ENCODE measurements around the gene GP2. TPM values are rescaled to one million over a fixed set of nuclear protein-coding genes. Genes with fewer than 3 reads are reported as not detected.
"Not testable (repeated sequence)": the region's sequence is repeated elsewhere in the genome, so short reads cannot be mapped to it uniquely, and the experiment has no call there.

The GP2 gene
- total and polyA plus RNA-seq, 9 donors: 0.05 to 0.19 (median 0.08) TPM; not detected in 5

DNA sequence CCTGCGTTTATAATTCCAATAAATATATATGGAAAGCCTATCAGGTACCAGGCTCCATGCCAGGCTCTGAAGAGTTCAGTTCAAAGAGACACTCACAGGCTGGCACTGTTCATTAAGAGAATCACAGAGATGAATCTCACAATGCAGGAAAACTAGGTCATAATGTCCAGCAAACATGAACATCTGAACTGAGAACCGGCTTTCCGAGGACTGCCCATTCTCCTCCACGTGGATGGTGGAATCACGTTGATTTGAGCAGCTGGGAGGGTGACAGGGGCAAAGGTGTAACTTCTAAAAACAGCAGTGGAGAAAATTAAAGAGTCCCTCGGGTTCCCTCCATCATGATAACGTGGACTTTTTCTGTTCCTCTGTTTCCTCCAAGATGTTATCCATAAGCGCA, 10.2 kb downstream of the GP2 start:
- 37% methylated on average over 6 of the region's 8 CpGs for WGBS (ENCODE audit: insufficient coverage)

DNA sequence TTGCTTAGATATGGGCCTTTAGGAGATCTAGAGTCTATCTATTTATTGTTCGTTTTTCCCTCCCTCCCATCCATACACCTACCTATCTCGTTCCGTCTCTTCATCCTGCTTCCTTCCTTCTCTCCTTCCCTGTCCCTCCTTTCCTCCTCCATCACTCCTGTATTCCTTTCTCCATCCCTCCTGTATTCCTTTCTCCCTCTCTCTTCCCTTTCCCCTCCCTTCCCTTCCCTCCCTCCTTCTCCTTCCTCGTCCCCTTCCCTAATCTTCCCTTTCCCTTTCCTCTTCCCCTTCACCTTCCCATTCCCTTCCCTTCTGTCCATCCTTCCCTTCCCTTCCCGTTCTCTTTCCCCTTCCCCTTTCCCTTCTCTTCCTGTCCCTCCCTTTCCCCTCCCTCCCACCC, 10.6 kb downstream of the GP2 start:
- DNase-seq: no peak
- Histone ChIP-seq H3K4me3 (ENCODE audit: low read length) (no peak overlapping the region), H3K36me3 (ENCODE audit: control insufficient read depth, insufficient read depth, low read length) (no peaks in the 10 kb centered on the region), H3K4me1 (ENCODE audit: control insufficient read depth, insufficient read depth, low read length) (no peaks in the 10 kb centered on the region), H3K27ac (ENCODE audit: low read length) (no peak overlapping the region), H3K27me3 (ENCODE audit: control insufficient read depth, insufficient read depth, low read length) (no peaks in the 10 kb centered on the region), H3K9me3 (replicated peaks; ENCODE audit: control insufficient read depth, low read depth, low read length) (no peaks in the 10 kb centered on the region)
- 69% methylated on average over 4 of the region's 5 CpGs for WGBS (ENCODE audit: insufficient coverage)

More for the DNA sequence above, 10.2 kb downstream of the GP2 start:
- H3K27ac ChIP-seq (ENCODE audit: low read length): no peak overlapping the region
- DNase-seq: no peak
- H3K4me1 ChIP-seq (ENCODE audit: control insufficient read depth, insufficient read depth, low read length): no peaks in the 10 kb centered on the region
- H3K27me3 ChIP-seq (ENCODE audit: control insufficient read depth, insufficient read depth, low read length): no peaks in the 10 kb centered on the region
- no peaks in the 10 kb centered on the region for H3K36me3 ChIP-seq (ENCODE audit: control insufficient read depth, insufficient read depth, low read length)
- no peak overlapping the region for H3K4me3 ChIP-seq (ENCODE audit: low read length)
- no peaks in the 10 kb centered on the region for H3K9me3 ChIP-seq (replicated peaks; ENCODE audit: control insufficient read depth, low read depth, low read length)

- H3K9me3 ChIP-seq (replicated peaks; ENCODE audit: control insufficient read depth, low read depth, low read length): no peaks in the 10 kb centered on the region
- no peaks in the 10 kb centered on the region for H3K36me3 ChIP-seq (ENCODE audit: control insufficient read depth, insufficient read depth, low read length)
- H3K4me1 ChIP-seq (ENCODE audit: control insufficient read depth, insufficient read depth, low read length): no peaks in the 10 kb centered on the region
- no peaks in the 10 kb centered on the region for H3K27me3 ChIP-seq (ENCODE audit: control insufficient read depth, insufficient read depth, low read length)
- no peak overlapping the region for H3K4me3 ChIP-seq (ENCODE audit: low read length)
- no peak for DNase-seq
- no CpG with 5 or more reads among the region's 6 CpGs for WGBS (ENCODE audit: insufficient coverage)
- H3K27ac ChIP-seq (ENCODE audit: low read length): no peak overlapping the region
Observed at GRCh38 chr16:20315764-20316163, 11.5 kb downstream of the GP2 start.

DNA sequence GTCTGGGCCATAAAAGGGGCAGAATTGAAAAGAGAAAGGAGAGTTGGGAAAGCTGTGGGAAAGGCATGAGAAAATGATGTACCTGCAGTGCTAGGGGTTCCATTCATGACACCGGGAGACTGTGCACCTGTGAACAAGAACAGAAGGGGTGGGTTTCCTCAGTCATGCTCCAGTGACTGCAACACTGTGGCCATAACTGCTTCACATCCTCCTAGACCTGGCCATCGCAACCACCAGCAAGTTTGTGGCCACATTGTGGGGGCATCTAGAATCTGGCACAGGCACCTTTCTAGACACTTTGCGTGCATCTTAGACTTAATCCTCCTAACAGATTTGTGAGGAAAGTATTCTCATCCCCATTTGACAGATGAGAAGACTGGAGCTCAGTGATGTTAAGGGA, 12.7 kb downstream of the GP2 start:
- no peak for DNase-seq
- 100% methylated on average over 1 of the region's 3 CpGs for WGBS (ENCODE audit: insufficient coverage)
- Histone ChIP-seq H3K27me3 (ENCODE audit: control insufficient read depth, insufficient read depth, low read length) (no peaks in the 10 kb centered on the region), H3K27ac (ENCODE audit: low read length) (no peak overlapping the region), H3K4me1 (ENCODE audit: control insufficient read depth, insufficient read depth, low read length) (no peaks in the 10 kb centered on the region), H3K9me3 (replicated peaks; ENCODE audit: control insufficient read depth, low read depth, low read length) (no peaks in the 10 kb centered on the region), H3K4me3 (ENCODE audit: low read length) (no peak overlapping the region), H3K36me3 (ENCODE audit: control insufficient read depth, insufficient read depth, low read length) (no peaks in the 10 kb centered on the region)

GRCh38 chr16:20313741-20314140, 13.6 kb downstream of the GP2 start:
- no peaks in the 10 kb centered on the region for H3K36me3 ChIP-seq (ENCODE audit: control insufficient read depth, insufficient read depth, low read length)
- no peak overlapping the region for H3K4me3 ChIP-seq (ENCODE audit: low read length)
- no peak overlapping the region for H3K27ac ChIP-seq (ENCODE audit: low read length)
- WGBS (ENCODE audit: insufficient coverage): 100% methylated on average over 1 of the region's 3 CpGs
- DNase-seq: no peak
- H3K4me1 ChIP-seq (ENCODE audit: control insufficient read depth, insufficient read depth, low read length): no peaks in the 10 kb centered on the region
- H3K9me3 ChIP-seq (replicated peaks; ENCODE audit: control insufficient read depth, low read depth, low read length): no peaks in the 10 kb centered on the region
- no peaks in the 10 kb centered on the region for H3K27me3 ChIP-seq (ENCODE audit: control insufficient read depth, insufficient read depth, low read length)

DNA sequence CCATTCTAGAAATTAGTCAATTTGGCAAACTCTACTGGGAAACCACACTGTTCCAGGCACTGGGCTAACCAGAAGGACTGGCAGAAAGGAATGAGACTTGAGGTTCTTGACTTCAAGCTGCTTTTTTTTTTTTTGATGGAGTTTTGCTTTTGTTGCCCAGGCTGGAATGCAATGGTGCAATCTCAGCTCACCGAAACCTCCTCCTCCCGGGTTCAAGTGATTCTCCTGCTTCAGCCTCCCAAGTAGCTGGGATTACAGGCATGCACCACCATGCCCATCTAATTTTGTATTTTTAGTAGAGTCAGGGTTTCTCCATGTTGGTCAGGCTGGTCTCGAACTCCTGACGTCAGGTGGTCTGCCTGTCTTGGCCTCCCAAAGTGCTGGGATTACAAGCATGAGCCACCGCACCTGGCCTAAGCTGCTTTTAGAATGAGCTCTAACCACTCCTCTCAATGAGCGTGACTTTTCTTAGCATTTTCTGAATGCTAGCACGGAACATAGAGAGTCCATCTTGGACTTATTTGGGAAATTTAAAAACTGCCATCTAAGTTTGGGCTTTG, 14.7 kb downstream of the GP2 start:
- H3K27me3 ChIP-seq (ENCODE audit: control insufficient read depth, insufficient read depth, low read length); H3K9me3 ChIP-seq (replicated peaks; ENCODE audit: control insufficient read depth, low read depth, low read length); H3K36me3 ChIP-seq (ENCODE audit: control insufficient read depth, insufficient read depth, low read length); H3K4me3 ChIP-seq (ENCODE audit: low read length); DNase-seq; H3K4me1 ChIP-seq (ENCODE audit: control insufficient read depth, insufficient read depth, low read length); H3K27ac ChIP-seq (ENCODE audit: low read length): not testable (repeated sequence)
- WGBS (ENCODE audit: insufficient coverage): 89% methylated on average over 2 of the region's 7 CpGs

GRCh38 chr16:20311548-20311947, 15.8 kb downstream of the GP2 start:
- WGBS (ENCODE audit: insufficient coverage): no CpG with 5 or more reads among the region's 2 CpGs

GRCh38 chr16:20310421-20311395, 16.6 kb downstream of the GP2 start:
- H3K36me3 ChIP-seq (ENCODE audit: control insufficient read depth, insufficient read depth, low read length): no peaks in the 10 kb centered on the region
- no peak overlapping the region for H3K27ac ChIP-seq (ENCODE audit: low read length)
- H3K4me1 ChIP-seq (ENCODE audit: control insufficient read depth, insufficient read depth, low read length): no peaks in the 10 kb centered on the region
- H3K27me3 ChIP-seq (ENCODE audit: control insufficient read depth, insufficient read depth, low read length): no peaks in the 10 kb centered on the region
- no peaks in the 10 kb centered on the region for H3K9me3 ChIP-seq (replicated peaks; ENCODE audit: control insufficient read depth, low read depth, low read length)
- no peak for DNase-seq
- H3K4me3 ChIP-seq (ENCODE audit: low read length): no peak overlapping the region
- whole genome bisulfite sequencing (ENCODE audit: insufficient coverage): 78% methylated on average over 3 of the region's 11 CpGs

More at GRCh38 chr16:20311548-20311947, 15.8 kb downstream of the GP2 start:
- Histone ChIP-seq H3K36me3 (ENCODE audit: control insufficient read depth, insufficient read depth, low read length) (no peaks in the 10 kb centered on the region), H3K4me3 (ENCODE audit: low read length) (no peak overlapping the region), H3K27ac (ENCODE audit: low read length) (no peak overlapping the region), H3K4me1 (ENCODE audit: control insufficient read depth, insufficient read depth, low read length) (no peaks in the 10 kb centered on the region), H3K27me3 (ENCODE audit: control insufficient read depth, insufficient read depth, low read length) (no peaks in the 10 kb centered on the region), H3K9me3 (replicated peaks; ENCODE audit: control insufficient read depth, low read depth, low read length) (no peaks in the 10 kb centered on the region)
- DNase-seq: no peak

- H3K4me3 ChIP-seq (ENCODE audit: low read length): no peak overlapping the region
- H3K9me3 ChIP-seq (replicated peaks; ENCODE audit: control insufficient read depth, low read depth, low read length): no peaks in the 10 kb centered on the region
- H3K27me3 ChIP-seq (ENCODE audit: control insufficient read depth, insufficient read depth, low read length): no peaks in the 10 kb centered on the region
- WGBS (ENCODE audit: insufficient coverage): 91% methylated on average over 4 of the region's 6 CpGs
- H3K4me1 ChIP-seq (ENCODE audit: control insufficient read depth, insufficient read depth, low read length): no peaks in the 10 kb centered on the region
- DNase-seq: no peak
- no peaks in the 10 kb centered on the region for H3K36me3 ChIP-seq (ENCODE audit: control insufficient read depth, insufficient read depth, low read length)
- H3K27ac ChIP-seq (ENCODE audit: low read length): no peak overlapping the region
Observed at GRCh38 chr16:20309786-20310185, 17.5 kb downstream of the GP2 start.

- Histone ChIP-seq H3K27me3 (ENCODE audit: control insufficient read depth, insufficient read depth, low read length) (no peaks in the 10 kb centered on the region), H3K27ac (ENCODE audit: low read length) (no peak overlapping the region), H3K4me1 (ENCODE audit: control insufficient read depth, insufficient read depth, low read length) (no peaks in the 10 kb centered on the region), H3K36me3 (ENCODE audit: control insufficient read depth, insufficient read depth, low read length) (no peaks in the 10 kb centered on the region), H3K9me3 (replicated peaks; ENCODE audit: control insufficient read depth, low read depth, low read length) (no peaks in the 10 kb centered on the region), H3K4me3 (ENCODE audit: low read length) (no peak overlapping the region)
- WGBS (ENCODE audit: insufficient coverage): 58% methylated on average over 1 of the region's 4 CpGs
- DNase-seq: no peak
Observed at GRCh38 chr16:20308801-20309590, 18.3 kb downstream of the GP2 start.

All from muscle of leg (tissue), 11 donors.